Spleen (tissue), 11 donors: ENCODE data around the gene EFNA3. TPM values are rescaled to one million over a fixed set of nuclear protein-coding genes. Genes with fewer than 3 reads are reported as not detected.

Experiments
- DNase-seq: peaks from one replicate; pipeline ENCODE4 v3.0.0-alpha.2; 2020
- H3K27ac ChIP-seq, 8 donors: fragments of 200-600 bp; sonication (generic) in 7 of 8; 1 replicate in 4 of 8; 2 replicates in 4 of 8; pipeline versions ENCODE4 v1.5.0 to v1.8.0; 2016 to 2021; ENCODE audit warnings: inconsistent platforms in 4 of 8, mild to moderate bottlenecking in 4 of 8, moderate library complexity in 1 of 8
- H3K27me3 ChIP-seq, 7 donors: fragments of 200-600 bp; sonication (generic) in 6 of 7; replicated peaks in 1 of 7; 1 replicate in 4 of 7; 2 replicates in 3 of 7; pipeline versions ENCODE4 v1.5.0 to v1.8.0; 2016 to 2021; ENCODE audit warnings: inconsistent platforms in 3 of 7, mild to moderate bottlenecking in 1 of 7
- H3K36me3 ChIP-seq, 6 donors: fragments of 200-600 bp; sonication (generic) in 5 of 6; 1 replicate in 4 of 6; 2 replicates in 2 of 6; pipeline versions ENCODE4 v1.5.0 to v1.8.0; 2016 to 2021; ENCODE audit warnings: inconsistent platforms in 2 of 6
- H3K4me1 ChIP-seq, 6 donors: fragments of 200-600 bp; sonication (generic) in 5 of 6; 1 replicate in 3 of 6; 2 replicates in 3 of 6; pipeline versions ENCODE4 v1.5.0 to v1.8.0; 2016 to 2021; ENCODE audit warnings: inconsistent platforms in 3 of 6
- H3K4me3 ChIP-seq, 8 donors: fragments of 200-600 bp; sonication (generic) in 7 of 8; 1 replicate in 4 of 8; 2 replicates in 4 of 8; pipeline versions ENCODE4 v1.5.0 to v1.8.0; 2016 to 2021; ENCODE audit warnings: inconsistent platforms in 4 of 8, mild to moderate bottlenecking in 4 of 8, moderate library complexity in 2 of 8
- H3K9me3 ChIP-seq, 8 donors: fragments of 200-600 bp; sonication (generic) in 7 of 8; 1 replicate in 4 of 8; 2 replicates in 4 of 8; pipeline versions ENCODE4 v1.5.0 to v1.8.0; 2016 to 2021; ENCODE audit warnings: inconsistent platforms in 4 of 8
- CTCF ChIP-seq, 11 experiments: fragments of 200-600 bp in 7 of 11; fragments of 450-650 bp in 4 of 11; sonication (generic) in 4 of 11; IDR thresholded peaks in 8 of 11; conservative IDR thresholded peaks in 3 of 11; 1 replicate in 7 of 11; 2 replicates in 4 of 11; pipeline versions ENCODE4 v1.4.0 to v1.8.0; 2016 to 2021; ENCODE audit warnings: antibody characterized with exemption in 11 of 11, inconsistent platforms in 4 of 11, mild to moderate bottlenecking in 1 of 11
- POLR2A ChIP-seq, 3 donors: fragments of 450-650 bp; IDR thresholded peaks; one replicate each; pipeline ENCODE4 v1.5.1; 2017; ENCODE audit warnings: antibody characterized with exemption in 3 of 3, mild to moderate bottlenecking in 1 of 3
- POLR2AphosphoS5 ChIP-seq, 3 donors: sonication (generic); formaldehyde crosslinking; IDR thresholded peaks; one replicate each; pipeline ENCODE4 v1.5.1; 2017; ENCODE audit warnings: antibody characterized with exemption in 3 of 3
- WGBS, 5 donors: extraction: QIAGEN DNeasy Blood & Tissue Kit in 3 of 5; methylation state at CpG; one replicate each; pipeline versions ENCODE4 v1.1.5 to v1.1.7; 2013 to 2018; 5-methylcytosine and 5-hydroxymethylcytosine counted together
- intact Hi-C: fragments of 100-400 bp; cut with DNase I; formaldehyde crosslinking; loops from one replicate; pipeline ENCODE4 v1.15.0; 2023; ENCODE audit warnings: low total_unique reads
- polyA plus RNA-seq, 3 donors: library from polyadenylated mRNA; stranded (reverse); fragments of 200-250 nt; gene quantifications; one replicate each; pipeline ENCODE4 v1.2.1, GENCODE V29; 2013
- total RNA-seq, 7 donors: library from RNA; depleted of rRNA in 3 of 7; stranded (reverse); fragments of >200 nt in 3 of 7; fragmentation: NEBNext Ultra II Directional in 4 of 7; extraction: Animal tissue kit (Norgen Biotek cat#: 25700) in 4 of 7; gene quantifications; one replicate each; pipeline versions ENCODE4 v1.1.0 to v1.2.1, GENCODE V29; 2016 to 2021
- donor health status: healthy with polysubstance abuse.
- donor health status: DM: no; HTN: no; CAD: no; lungs with moderate emphysema.
- donor health status: DM: no; HTN: no; CAD: no.
- donor health status: Bipolar disorder and iron deficiency.
- donor health status: healthy.
- donor health status: DM: no; HTN: no; CAD: no.
- donor health status: DM: yes; HTN: yes; CAD: no.

The EFNA3 gene
- total and polyA plus RNA-seq, 10 donors = 1.4 to 4.3 (median 1.9) TPM; not detected in 1

- TF ChIP-seq POLR2A (IDR thresholded peaks at IDR 0.05) = no peak
- peak in 2 of 3 donors; percentile 12 to 61 for TF ChIP-seq POLR2AphosphoS5 (IDR thresholded peaks at IDR 0.05)
- no peak for TF ChIP-seq CTCF (IDR thresholded peaks at IDR 0.05 in 8 of 11, conservative IDR thresholded peaks at IDR 0.05 in 3 of 11)
- WGBS, 5 donors = 4 to 10% (median 6%) methylated on average over 10 to 14 of the region's 14 CpGs
- intact Hi-C loops = no loop called here
- Histone ChIP-seq H3K4me1 (peaks cover 29 to 63% (median 40%) of the 10 kb centered on the region in 6 donors), H3K9me3 (no peaks in the 10 kb centered on the region), H3K4me3 (peak overlapping the region in 7 of 8 donors; percentile 53 to 85 (median 63)), H3K27me3 (peaks cover 0 to 63% (median 39%) of the 10 kb centered on the region in 7 donors), H3K27ac (peak overlapping the region in 5 of 8 donors; percentile 22 to 70 (median 50)), H3K36me3 (peaks cover 0 to 15% (median 0%) of the 10 kb centered on the region in 6 donors)
- peak; percentile 71 for DNase-seq
These were observed 50.3 kb downstream of the EFNA3 start for GRCh38 chr1:155128755-155129473.

- Histone ChIP-seq H3K27ac (peak overlapping the region in 5 of 8 donors; percentile 13 to 70 (median 50)), H3K4me3 (peak overlapping the region in 5 of 8 donors; percentile 16 to 85 (median 30)), H3K4me1 (peaks cover 37 to 78% (median 52%) of the 10 kb centered on the region in 6 donors), H3K27me3 (peaks cover 0 to 50% (median 39%) of the 10 kb centered on the region in 7 donors), H3K36me3 (peaks cover 0 to 18% (median 0%) of the 10 kb centered on the region in 6 donors), H3K9me3 (no peaks in the 10 kb centered on the region)
- 19 to 30% (median 27%) methylated on average over 4 to 6 of the region's 6 CpGs for WGBS, 5 donors
- DNase-seq = no peak
- intact Hi-C loops = no loop called here
- no peak for TF ChIP-seq POLR2AphosphoS5 (IDR thresholded peaks at IDR 0.05)
- TF ChIP-seq CTCF (IDR thresholded peaks at IDR 0.05 in 8 of 11, conservative IDR thresholded peaks at IDR 0.05 in 3 of 11) = no peak
- TF ChIP-seq POLR2A (IDR thresholded peaks at IDR 0.05) = no peak
These were observed 51.8 kb downstream of the EFNA3 start for GRCh38 chr1:155130272-155131006.

GRCh38 chr1:155131285-155131684, 52.6 kb downstream of the EFNA3 start:
- no peak for DNase-seq
- 89 to 95% (median 90%) methylated on average over 7 to 8 of the region's 8 CpGs for WGBS, 5 donors
- H3K4me3 ChIP-seq = no peak overlapping the region

More at GRCh38 chr1:155131285-155131684, 52.6 kb downstream of the EFNA3 start:
- no peak for TF ChIP-seq POLR2A (IDR thresholded peaks at IDR 0.05)
- TF ChIP-seq CTCF (IDR thresholded peaks at IDR 0.05 in 8 of 11, conservative IDR thresholded peaks at IDR 0.05 in 3 of 11) = no peak
- TF ChIP-seq POLR2AphosphoS5 (IDR thresholded peaks at IDR 0.05) = no peak
- Histone ChIP-seq H3K36me3 (peaks cover 0 to 18% (median 0%) of the 10 kb centered on the region in 6 donors), H3K4me1 (peaks cover 35 to 73% (median 46%) of the 10 kb centered on the region in 6 donors), H3K27me3 (peaks cover 0 to 42% (median 34%) of the 10 kb centered on the region in 7 donors), H3K9me3 (no peaks in the 10 kb centered on the region), H3K27ac (no peak overlapping the region)
- intact Hi-C loops = no loop called here
